Measurements from ENCODE around the gene CYTL1. TPM values are rescaled to one million over a fixed set of nuclear protein-coding genes. Genes with fewer than 3 reads are reported as not detected.

CYTL1 gene
- total and polyA plus RNA-seq, 4 donors = 0.32 to 3.0 (median 1.6) TPM

DNA sequence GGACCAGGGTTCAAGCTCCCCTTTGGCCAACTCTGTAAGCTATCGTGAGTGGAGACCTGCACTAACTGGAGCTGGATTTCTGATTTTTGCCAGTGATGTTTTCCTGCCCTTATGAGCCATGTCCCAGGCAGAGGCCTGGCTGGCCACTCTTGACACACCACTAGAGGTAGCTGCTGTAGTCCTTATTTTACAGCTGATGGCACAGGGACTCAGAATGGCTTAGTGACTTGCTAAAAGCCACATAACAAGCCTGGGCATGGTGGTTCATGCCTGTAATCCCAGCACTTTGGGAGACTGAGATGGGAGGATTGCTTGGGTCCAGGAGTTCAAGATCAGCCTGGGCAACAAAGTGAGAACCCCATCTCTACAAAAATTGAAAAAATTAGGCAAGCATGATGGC, 33.4 kb downstream of the CYTL1 start:
- WGBS, 2 donors = 85 to 100% methylated on average over 1 of the region's 1 CpG
- TF ChIP-seq, protein P1, sequence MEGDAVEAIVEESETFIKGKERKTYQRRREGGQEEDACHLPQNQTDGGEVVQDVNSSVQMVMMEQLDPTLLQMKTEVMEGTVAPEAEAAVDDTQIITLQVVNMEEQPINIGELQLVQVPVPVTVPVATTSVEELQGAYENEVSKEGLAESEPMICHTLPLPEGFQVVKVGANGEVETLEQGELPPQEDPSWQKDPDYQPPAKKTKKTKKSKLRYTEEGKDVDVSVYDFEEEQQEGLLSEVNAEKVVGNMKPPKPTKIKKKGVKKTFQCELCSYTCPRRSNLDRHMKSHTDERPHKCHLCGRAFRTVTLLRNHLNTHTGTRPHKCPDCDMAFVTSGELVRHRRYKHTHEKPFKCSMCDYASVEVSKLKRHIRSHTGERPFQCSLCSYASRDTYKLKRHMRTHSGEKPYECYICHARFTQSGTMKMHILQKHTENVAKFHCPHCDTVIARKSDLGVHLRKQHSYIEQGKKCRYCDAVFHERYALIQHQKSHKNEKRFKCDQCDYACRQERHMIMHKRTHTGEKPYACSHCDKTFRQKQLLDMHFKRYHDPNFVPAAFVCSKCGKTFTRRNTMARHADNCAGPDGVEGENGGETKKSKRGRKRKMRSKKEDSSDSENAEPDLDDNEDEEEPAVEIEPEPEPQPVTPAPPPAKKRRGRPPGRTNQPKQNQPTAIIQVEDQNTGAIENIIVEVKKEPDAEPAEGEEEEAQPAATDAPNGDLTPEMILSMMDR (IDR thresholded peaks at IDR 0.05; ENCODE audit: control extremely low read depth, extremely low read depth) = no peak
- no peak overlapping the region for H3K4me3 ChIP-seq
- no peaks in the 10 kb centered on the region for H3K36me3 ChIP-seq (ENCODE audit: control insufficient read depth in 4 of 4, insufficient read depth in 4 of 4, low read length in 4 of 4)
- DNase-seq (no peak), ATAC-seq (ENCODE audit: insufficient read depth, low FRiP score) (no peak)
- H3K4me1 ChIP-seq (ENCODE audit: control insufficient read depth in 5 of 5, insufficient read depth in 5 of 5, low read length in 5 of 5) = no peaks in the 10 kb centered on the region
- no peak overlapping the region for H3K9ac ChIP-seq (ENCODE audit: insufficient read depth in 1 of 2, low read length in 2 of 2)
- no peaks in the 10 kb centered on the region for H3K9me3 ChIP-seq (ENCODE audit: control insufficient read depth in 4 of 4, insufficient read depth in 3 of 4, low read length in 3 of 4)
- no peaks in the 10 kb centered on the region for H3K27me3 ChIP-seq (ENCODE audit: control insufficient read depth in 3 of 3, insufficient read depth in 3 of 3, low read length in 2 of 3)
- no peak overlapping the region for H3K27ac ChIP-seq (ENCODE audit: low read depth in 1 of 2, low read length in 1 of 2)

DNA sequence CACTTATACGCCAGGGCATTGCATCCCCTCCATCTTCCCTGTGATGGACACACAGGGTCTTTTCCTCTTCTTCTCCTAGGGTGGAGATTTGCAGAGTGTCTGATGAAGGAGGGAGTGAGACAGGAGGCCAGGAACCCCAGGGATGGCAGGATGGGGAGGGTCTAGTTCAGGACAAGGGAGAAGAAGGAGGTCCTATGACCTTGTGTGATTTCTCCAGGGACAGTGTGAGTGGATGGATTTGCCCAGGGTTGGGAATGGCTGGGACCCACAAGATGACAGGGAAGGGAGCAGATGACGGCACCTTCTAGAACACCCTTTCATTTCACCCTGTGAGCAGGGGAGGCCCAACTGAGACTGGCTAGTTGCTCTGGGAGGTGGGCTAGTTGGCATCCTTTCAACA, 34.2 kb downstream of the CYTL1 start:
- ATAC-seq (ENCODE audit: insufficient read depth, low FRiP score) (no peak), DNase-seq (no peak)

DNA sequence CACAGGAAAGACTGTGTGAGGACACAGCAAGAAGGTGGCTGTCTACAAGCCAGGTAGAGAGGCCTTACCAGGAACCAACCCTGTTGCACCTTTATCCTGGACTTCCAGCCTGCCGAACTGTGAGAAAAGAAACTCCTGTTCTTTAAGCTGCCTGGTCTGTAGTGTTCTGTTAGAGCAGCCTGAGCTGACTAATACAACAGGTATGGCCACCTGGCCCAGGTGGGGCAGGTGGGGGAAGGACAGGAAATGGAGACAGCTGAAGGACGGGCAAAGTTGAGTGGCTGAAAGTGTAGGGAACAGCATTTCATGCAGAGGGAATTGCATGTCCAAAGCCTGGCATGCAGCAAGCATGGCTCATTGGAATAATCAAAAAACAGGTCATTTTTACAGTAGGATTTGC, 35.1 kb downstream of the CYTL1 start:
- no peak overlapping the region for H3K4me3 ChIP-seq
- H3K36me3 ChIP-seq (ENCODE audit: control insufficient read depth in 4 of 4, insufficient read depth in 4 of 4, low read length in 4 of 4) = no peaks in the 10 kb centered on the region
- H3K27me3 ChIP-seq (ENCODE audit: control insufficient read depth in 3 of 3, insufficient read depth in 3 of 3, low read length in 2 of 3) = no peaks in the 10 kb centered on the region
- no peak overlapping the region for H3K9ac ChIP-seq (ENCODE audit: insufficient read depth in 1 of 2, low read length in 2 of 2)
- TF ChIP-seq, protein P1 (IDR thresholded peaks at IDR 0.05; ENCODE audit: control extremely low read depth, extremely low read depth) = no peak
- WGBS, 2 donors = 70 to 73% methylated on average over 2 of the region's 2 CpGs
- no peaks in the 10 kb centered on the region for H3K9me3 ChIP-seq (ENCODE audit: control insufficient read depth in 4 of 4, insufficient read depth in 3 of 4, low read length in 3 of 4)
- H3K4me1 ChIP-seq (ENCODE audit: control insufficient read depth in 5 of 5, insufficient read depth in 5 of 5, low read length in 5 of 5) = no peaks in the 10 kb centered on the region
- ATAC-seq (ENCODE audit: insufficient read depth, low FRiP score) = no peak
- H3K27ac ChIP-seq (ENCODE audit: low read depth in 1 of 2, low read length in 1 of 2) = no peak overlapping the region
- DNase-seq = no peak

More for the DNA sequence above, 34.2 kb downstream of the CYTL1 start:
- TF ChIP-seq, protein P1 (IDR thresholded peaks at IDR 0.05; ENCODE audit: control extremely low read depth, extremely low read depth) = no peak
- H3K9me3 ChIP-seq (ENCODE audit: control insufficient read depth in 4 of 4, insufficient read depth in 3 of 4, low read length in 3 of 4) = no peaks in the 10 kb centered on the region
- no peak overlapping the region for H3K27ac ChIP-seq (ENCODE audit: low read depth in 1 of 2, low read length in 1 of 2)
- no peaks in the 10 kb centered on the region for H3K36me3 ChIP-seq (ENCODE audit: control insufficient read depth in 4 of 4, insufficient read depth in 4 of 4, low read length in 4 of 4)
- no peak overlapping the region for H3K4me3 ChIP-seq
- H3K27me3 ChIP-seq (ENCODE audit: control insufficient read depth in 3 of 3, insufficient read depth in 3 of 3, low read length in 2 of 3) = no peaks in the 10 kb centered on the region
- H3K4me1 ChIP-seq (ENCODE audit: control insufficient read depth in 5 of 5, insufficient read depth in 5 of 5, low read length in 5 of 5) = no peaks in the 10 kb centered on the region
- H3K9ac ChIP-seq (ENCODE audit: insufficient read depth in 1 of 2, low read length in 2 of 2) = no peak overlapping the region
- WGBS, 2 donors = 85 to 89% methylated on average over 2 of the region's 2 CpGs

DNA sequence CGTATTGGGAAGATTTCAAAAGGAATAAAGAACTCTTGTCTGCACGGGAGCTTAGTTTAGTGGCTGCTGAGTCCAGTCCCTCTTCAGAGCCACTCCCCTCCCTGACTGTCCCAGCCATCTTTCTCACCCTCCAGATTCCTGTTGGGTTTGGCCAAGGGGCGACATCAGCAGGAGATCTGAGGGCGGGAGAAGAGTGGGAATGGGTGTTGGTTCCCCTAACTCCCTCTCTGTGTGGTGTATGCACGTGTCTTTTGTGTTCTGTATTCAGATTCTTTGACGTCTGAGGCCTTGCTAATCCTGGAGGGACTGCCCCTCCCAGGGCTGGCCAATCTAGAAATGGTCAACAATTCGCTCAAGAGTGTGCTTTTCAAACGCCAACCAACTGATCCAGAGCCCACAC, 37.4 kb downstream of the CYTL1 start:
- TF ChIP-seq, protein P1 (IDR thresholded peaks at IDR 0.05; ENCODE audit: control extremely low read depth, extremely low read depth) = no peak
- H3K9ac ChIP-seq (ENCODE audit: insufficient read depth in 1 of 2, low read length in 2 of 2) = no peak overlapping the region
- no peak overlapping the region for H3K4me3 ChIP-seq
- H3K27me3 ChIP-seq (ENCODE audit: control insufficient read depth in 3 of 3, insufficient read depth in 3 of 3, low read length in 2 of 3) = no peaks in the 10 kb centered on the region
- DNase-seq (no peak), ATAC-seq (ENCODE audit: insufficient read depth, low FRiP score) (no peak)
- no peak overlapping the region for H3K27ac ChIP-seq (ENCODE audit: low read depth in 1 of 2, low read length in 1 of 2)
- peaks cover 0 to 4% (median 0%) of the 10 kb centered on the region in 4 donors for H3K9me3 ChIP-seq (ENCODE audit: control insufficient read depth in 4 of 4, insufficient read depth in 3 of 4, low read length in 3 of 4)
- 67 to 82% methylated on average over 8 of the region's 8 CpGs for WGBS, 2 donors
- no peaks in the 10 kb centered on the region for H3K36me3 ChIP-seq (ENCODE audit: control insufficient read depth in 4 of 4, insufficient read depth in 4 of 4, low read length in 4 of 4)
- no peaks in the 10 kb centered on the region for H3K4me1 ChIP-seq (ENCODE audit: control insufficient read depth in 5 of 5, insufficient read depth in 5 of 5, low read length in 5 of 5)

All from lung (tissue), 12 donors.